IPS-18c (cell line): Measurements from ENCODE around the gene CDS1.
"Not testable (repeated sequence)": the region's sequence is repeated elsewhere in the genome, so short reads cannot be mapped to it uniquely, and the experiment has no call there.

ENCODE experiments used
- H3K4me3 ChIP-seq: 2 replicates; pipeline ENCODE4 v1.7.0; 2013; ENCODE audit warnings: low read depth, mild to moderate bottlenecking, low read length, moderate library complexity; ENCODE audit not compliant: insufficient read depth
- H3K9me3 ChIP-seq: one replicate; pipeline ENCODE4 v1.6.1; 2013; ENCODE audit warnings: mild to moderate bottlenecking, low read length, moderate library complexity; ENCODE audit not compliant: control insufficient read depth, insufficient read depth

The CDS1 gene

DNA sequence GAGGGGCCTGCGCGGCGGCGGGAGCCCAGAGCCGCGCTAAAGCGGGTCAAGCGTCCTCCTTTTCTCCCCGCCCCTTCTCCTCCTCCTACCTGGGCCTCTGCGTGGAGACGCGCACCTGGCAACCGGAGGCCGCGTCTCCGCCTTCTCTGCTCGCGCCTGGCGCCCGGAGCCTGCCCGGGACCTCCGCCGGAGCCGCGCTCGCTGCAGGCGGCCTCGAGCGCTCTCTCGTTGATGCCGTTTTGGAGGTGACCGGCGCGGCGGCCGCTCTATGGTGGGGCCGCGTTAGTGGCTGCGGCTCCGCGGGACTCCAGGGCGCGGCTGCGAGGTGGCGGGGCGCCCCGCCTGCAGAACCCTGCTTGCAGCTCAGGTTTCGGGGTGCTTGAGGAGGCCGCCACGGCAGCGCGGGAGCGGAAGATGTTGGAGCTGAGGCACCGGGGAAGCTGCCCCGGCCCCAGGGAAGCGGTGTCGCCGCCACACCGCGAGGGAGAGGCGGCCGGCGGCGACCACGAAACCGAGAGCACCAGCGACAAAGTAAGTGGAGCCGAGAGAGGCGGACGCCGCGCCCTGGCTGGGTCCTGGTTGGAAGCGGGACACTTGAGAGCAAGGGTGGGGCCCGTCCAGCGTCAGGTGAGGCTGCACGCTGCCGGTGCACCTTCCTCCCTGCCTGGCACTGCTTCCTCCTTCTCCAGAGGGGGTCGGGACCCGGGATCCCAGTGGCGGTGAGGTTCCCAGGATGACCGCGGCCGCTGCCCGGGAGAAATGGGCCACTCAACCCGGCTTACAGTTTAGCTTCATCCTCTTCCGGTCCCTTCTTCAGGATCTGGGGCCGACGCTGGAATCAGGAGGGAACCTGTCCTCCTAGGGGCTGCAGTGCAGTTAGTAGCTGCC is at the start of gene CDS1:
TSS of gene CDS1 (plus strand) at position 140 of the 888 bp plus-strand sequence. CDS start at position 415, 275 bp downstream.
- no peaks in the 10 kb centered on the region for H3K9me3 ChIP-seq
- H3K4me3 ChIP-seq: peak within 1 kb of the TSS; percentile 85

DNA sequence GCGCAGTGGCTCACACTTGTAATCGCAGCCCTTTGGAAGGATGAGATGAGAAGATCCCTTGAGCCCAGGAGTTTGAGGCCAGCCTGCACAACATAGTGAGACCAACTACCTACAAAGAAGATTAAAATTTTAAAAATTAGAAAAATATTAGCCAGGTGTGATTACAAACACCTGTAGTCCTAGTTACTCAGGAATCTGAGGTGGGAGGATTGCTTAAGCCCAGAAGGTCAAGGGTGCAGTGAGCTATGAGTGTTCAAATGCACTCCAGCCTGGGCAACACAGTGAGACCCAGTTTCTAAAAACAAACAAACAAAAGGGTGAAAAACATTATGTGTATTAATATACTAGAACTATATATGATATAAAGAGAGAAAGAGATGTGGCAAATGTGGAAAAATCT is 47.0 kb upstream of the CDS1 start:
- no peaks in the 10 kb centered on the region for H3K9me3 ChIP-seq
- no peak overlapping the region for H3K4me3 ChIP-seq

DNA sequence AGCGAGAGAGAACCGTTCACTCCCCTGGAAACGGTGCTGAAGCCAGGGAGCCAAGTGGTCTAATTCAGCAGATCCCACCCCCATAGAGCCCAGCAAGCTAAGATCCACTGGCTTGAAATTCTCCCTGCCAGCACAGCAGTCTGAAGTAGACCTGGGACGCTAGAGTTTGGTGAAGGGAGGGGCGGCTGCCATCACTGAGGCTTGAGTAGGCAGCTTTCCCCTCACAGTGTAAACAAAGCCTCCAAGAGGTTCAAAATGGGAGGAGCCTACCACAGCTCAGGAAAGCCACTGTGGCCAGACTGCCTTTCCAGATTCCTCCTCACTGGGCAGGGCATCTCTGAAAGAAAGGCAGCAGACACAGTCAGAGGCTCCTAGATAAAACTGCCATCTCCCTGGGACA is 37.8 kb upstream of the CDS1 start:
- no peak overlapping the region for H3K4me3 ChIP-seq

DNA sequence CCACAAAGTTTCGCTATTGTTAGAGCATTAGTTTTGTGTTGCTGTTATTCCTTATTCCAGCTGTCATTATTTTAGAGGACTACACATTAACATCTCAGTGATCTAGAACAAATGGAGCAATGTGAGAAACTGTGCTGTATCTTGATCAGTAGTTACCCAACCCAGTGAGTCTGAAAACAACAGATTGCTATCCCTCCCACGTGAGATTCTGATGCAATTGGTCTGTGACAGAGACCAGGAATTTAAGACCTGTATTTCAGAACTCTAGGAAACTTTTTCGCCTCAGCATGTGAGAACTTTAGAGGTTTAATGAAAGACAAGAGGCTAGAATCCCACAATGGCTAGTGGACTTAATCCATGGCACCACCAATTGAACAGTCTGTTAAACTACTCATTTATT is 35.7 kb upstream of the CDS1 start:
- Histone ChIP-seq H3K9me3 (peaks cover 3% of the 10 kb centered on the region), H3K4me3 (no peak overlapping the region)

More for the DNA sequence above, 37.8 kb upstream of the CDS1 start:
- H3K9me3 ChIP-seq: no peaks in the 10 kb centered on the region

DNA sequence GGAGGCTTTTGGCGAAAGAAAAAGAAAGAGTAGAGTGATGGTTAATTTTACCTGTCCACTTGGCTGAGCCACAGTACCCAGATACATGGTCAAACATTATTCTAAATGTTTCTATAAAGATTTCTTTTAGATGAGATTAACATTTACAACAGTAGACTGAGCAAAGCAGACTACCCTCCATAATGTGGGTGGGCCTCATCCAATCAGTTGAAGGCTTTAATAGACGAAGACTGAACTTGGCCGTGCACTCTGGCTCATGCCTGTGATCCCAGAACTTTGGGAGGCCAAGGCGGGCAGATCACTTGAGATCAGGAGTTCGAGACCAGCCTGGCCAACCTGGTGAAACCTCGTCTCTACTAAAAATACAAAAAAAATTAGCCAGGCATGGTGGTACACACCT is 33.7 kb upstream of the CDS1 start:
- H3K9me3 ChIP-seq, H3K4me3 ChIP-seq: not testable (repeated sequence)

DNA sequence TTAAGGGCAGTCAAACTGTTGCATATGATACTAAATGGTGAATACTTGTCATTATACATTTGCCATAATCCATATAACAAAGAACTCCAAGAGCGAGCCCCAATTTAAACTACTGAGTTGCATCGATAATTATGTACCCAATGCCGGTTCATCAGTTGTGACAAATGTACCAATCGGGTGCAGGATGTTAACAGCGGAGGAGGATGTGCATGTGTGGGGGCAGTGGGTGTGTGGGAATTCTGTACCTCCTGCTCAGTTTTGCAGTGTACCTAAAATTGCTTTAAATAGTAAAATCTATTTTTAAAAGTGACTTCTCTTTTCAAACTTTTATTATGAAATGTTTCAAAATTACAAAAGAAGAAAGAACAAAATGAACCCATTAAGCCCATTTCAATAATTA is 20.8 kb upstream of the CDS1 start:
- Histone ChIP-seq H3K4me3 (no peak overlapping the region), H3K9me3 (peaks cover 2% of the 10 kb centered on the region)

DNA sequence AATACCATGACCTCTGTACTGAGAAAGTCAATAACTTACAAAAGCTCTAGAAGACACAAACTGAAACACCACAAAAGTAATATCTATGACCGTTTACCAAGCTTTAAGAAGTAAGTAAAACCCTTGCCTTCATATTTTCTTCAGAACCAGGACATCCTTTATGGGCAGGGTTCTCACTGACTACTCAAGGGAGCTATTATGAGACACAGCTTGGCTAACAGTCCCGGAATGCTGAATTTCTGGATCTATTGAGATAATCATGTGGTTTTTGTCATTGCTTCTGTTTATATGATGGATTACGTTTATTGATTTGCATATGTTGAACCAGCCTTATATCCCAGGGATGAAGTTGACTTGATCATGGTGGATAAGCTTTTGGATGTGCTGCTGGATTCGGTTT is 19.9 kb upstream of the CDS1 start:
- Histone ChIP-seq H3K9me3 (peaks cover 2% of the 10 kb centered on the region), H3K4me3 (no peak overlapping the region)

DNA sequence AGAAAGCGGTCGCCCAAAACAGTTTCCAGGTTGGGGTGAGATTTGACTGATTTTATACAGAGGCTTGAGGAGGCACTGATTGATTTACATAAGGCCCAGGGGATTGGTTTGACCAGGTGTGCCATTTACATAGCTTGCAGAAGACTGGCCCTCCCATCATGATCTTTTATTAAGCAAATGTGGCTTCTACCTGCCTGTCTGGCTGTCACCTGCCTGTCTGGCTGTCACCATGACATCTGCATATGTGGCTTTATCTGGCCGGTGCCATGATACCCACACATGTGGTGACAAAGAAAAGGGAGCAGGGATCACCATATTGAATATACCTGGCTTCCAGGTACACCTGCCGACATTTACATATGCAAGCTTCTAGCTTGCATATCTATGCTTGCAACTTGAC is 17.0 kb upstream of the CDS1 start:
- no peak overlapping the region for H3K4me3 ChIP-seq
- H3K9me3 ChIP-seq: no peaks in the 10 kb centered on the region

DNA sequence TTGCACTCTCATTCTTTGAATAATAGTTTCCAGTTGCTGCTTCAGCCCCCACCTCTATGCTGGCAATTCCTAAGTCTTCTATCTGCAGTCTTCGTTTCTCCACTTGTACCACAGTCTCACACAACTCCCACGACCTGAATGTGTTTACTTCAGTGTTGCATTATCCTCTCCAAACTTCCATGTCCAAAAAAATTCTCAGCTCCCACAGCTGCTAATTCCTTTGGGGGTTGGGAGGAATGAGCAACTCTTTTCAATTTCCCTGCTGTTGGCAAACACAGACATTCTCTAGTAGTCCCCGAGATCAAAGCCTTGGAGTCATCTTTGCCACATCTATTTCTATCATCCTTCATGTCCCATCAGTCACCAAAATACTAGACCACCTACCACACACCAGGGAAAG is 14.4 kb upstream of the CDS1 start:
- Histone ChIP-seq H3K4me3 (no peak overlapping the region), H3K9me3 (no peaks in the 10 kb centered on the region)

DNA sequence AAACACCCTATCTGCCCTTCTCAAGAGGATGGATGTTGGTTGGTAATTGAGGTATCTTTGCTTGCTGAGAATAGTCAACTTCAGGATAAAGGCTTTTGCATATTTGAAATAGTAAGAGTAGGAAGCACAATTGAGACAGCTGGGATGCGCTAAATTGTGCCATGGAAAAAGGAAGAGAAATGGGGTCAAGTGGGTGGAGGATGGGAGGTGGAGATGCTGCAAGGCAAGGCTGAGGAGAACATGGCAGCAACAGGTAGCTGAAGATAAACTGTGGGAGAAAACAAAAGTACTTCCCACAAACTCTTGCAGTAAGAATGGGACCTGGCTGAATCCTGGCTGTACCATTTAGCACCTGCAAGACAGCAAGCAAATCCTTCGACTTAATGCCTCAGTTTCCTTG is 13.9 kb upstream of the CDS1 start:
- Histone ChIP-seq H3K9me3 (no peaks in the 10 kb centered on the region), H3K4me3 (no peak overlapping the region)

DNA sequence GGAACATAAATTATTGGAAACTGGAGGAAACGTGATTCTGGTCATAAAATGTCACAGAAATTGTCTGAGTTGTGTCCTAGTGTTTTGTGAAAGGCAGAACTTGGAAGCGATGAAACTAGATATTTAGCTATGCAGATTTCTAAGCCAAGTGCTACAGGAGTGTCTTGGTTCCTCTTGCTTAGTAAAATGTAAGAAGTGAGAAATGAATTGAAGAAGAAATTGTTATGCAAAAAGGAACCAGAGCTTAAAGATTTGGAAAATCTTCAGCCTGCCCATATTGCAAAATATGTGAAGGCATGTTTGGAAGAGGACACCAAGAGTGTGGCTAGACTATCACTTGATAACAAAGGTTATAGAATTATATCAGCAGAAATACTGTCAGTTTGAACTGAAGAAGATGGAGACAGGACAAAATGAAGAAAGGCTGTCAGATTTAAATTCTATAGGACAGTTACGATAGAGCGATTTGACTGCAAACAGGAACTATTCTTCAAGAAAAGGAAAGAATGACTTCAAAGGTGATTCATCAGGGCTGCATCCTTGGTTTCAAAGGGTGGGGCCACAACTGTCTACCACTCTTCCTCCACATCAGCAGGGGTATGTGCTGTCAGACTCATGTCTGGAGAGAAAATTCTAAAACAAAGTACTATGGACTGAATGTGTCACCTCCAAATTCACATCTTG is 9.4 kb upstream of the CDS1 start:
- Histone ChIP-seq H3K9me3 (no peaks in the 10 kb centered on the region), H3K4me3 (no peak overlapping the region)

DNA sequence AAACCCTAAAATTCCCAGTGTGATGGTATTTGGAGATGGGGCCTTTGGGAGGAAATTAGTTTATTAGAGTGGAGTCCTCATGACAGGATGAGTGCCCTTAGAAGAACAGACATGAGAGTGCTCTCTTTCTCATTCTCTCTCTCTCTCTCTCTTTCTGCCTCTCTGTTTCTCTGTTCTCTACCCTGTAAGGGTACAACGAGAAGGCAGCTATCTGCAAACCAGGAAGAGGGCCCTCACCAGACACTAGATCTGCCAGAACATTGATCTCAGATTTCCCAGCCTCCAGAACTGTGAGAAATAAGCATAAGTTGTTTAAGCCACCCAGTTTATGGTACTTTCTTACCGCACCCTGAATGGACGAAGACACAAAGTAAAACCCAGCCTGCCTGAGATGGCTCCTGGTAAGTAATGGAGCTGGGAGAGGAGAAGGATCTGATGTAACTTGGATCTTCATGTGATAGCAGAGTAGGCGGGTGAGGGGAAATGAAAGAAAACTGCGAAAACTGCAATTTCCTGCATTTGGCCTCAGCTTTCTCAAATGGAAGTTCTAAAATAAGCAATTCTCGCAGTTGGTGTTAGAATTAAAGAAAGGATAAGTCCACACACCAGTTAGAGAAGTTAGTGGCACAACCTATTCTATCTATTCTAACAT is 8.7 kb upstream of the CDS1 start:
- Histone ChIP-seq H3K4me3 (no peak overlapping the region), H3K9me3 (no peaks in the 10 kb centered on the region)

DNA sequence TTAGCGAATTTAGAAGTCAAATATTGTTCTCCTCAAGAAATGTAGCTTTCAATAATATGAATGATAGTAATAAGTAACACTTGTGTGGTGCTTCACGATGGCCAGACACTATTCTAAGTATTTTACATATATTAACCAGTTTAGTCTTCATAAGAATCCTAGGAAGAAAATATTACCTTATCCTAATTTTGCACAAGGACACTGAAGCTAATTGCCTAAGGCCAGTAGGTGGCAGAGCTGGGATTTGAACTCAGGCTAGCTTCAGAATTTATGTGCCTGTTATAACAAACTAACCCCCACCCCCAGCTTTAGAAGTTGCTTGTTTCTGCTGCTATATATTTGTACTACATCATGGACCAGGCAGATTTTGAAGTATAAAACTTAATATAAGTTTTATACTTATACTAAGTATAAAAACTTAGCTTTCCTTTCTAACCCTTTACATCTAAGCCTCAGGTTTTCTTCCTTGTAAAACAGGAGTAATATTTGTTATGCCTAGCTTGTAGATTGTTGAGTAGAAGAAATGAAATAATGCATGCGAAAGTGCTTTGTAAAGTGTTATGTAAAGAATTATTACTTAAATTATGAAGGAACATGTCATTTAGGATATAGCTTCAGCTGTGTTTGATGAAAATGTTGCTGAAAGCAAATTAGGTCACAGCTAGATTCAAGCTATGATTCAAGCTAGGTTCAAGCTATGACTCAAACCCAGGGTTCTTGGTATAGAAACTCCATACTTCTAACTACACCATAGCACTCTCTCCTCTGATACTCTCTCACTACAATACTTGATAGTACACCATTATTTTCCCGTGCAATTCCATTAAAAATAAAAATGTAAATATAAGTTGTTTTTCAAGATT is 4.2 kb upstream of the CDS1 start:
- no peaks in the 10 kb centered on the region for H3K9me3 ChIP-seq
- H3K4me3 ChIP-seq: no peak overlapping the region

DNA sequence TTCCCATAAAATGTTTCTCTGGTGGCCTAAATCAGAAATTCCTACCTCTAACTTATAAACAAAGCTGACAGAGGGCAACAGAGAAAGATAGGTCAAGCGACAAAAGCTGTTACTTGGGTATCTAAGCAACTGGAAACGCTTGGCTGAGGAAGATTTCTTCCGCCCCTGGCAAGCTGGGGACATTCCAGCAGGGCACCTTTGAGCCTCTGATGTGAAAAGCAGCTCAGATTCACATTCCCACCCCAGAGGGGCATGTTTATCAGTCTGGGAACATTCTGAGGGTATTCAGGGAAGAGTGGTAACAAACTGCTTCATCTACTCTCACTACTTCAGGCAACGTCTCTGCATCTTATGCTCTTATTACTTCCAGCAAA is 3.5 kb upstream of the CDS1 start:
- Histone ChIP-seq H3K9me3 (no peaks in the 10 kb centered on the region), H3K4me3 (no peak overlapping the region)

DNA sequence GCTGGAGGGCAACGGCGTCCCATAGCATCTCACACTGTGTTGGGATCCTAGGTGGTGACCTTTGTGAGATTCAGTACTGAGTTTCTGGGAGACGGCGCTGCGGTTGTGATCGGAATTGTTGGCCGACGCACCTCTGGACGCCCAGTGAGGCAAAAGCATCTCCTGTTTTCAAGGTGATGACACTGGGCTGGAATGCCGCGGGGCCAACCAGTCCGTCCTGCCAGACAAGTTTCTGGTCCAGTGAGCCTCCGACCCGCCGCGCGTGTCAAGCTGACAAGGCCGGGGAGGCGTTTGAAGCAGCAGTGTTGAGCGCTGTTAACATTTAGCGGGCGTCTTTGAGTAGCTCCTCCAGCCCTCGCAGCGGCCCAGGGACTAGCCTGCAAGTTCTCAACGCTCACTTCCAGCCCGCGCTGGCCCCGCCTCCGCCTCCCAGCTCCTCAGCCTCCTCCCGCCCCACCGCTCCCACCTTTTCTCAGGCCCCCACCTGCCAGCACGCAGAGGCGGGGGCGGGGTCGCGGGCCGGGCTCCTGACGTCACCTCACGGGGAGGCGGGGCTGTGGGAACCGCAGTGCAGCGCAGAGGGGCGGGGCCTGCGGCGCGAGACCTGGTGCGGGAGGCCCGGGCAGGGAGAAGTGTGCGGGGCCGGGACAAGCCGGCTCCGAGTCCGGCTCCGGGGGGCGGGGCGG is 482 bp upstream of the CDS1 start:
- Histone ChIP-seq H3K4me3 (peak overlapping the region; percentile 85), H3K9me3 (no peaks in the 10 kb centered on the region)

DNA sequence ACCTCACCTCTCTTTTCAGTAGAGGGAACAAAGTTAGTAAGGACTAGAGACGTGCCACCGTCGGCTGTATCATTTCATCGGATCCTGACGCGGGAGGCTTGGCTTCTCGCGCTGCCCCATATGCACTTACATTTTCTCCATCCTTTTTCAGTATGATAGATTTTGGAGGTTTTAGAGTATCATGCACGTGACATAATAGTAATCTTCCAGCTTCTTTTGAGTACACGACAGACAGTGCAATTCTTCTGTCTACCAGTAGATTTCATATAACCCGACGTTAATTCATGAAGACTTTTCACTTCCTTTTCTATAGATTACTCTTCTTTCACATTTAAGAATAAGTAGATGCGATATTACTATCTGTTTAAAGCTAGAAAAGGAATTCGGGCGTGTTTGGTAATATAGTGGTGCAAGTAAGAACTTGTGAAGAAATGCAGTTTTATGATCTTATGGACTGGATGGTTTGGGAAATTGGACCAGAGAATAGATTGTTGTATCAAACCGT is 1.0 kb downstream of the CDS1 start:
- H3K9me3 ChIP-seq: no peaks in the 10 kb centered on the region
- H3K4me3 ChIP-seq: peak overlapping the region; percentile 85
